ENCODE results near the gene POU5F1.
"Not testable (repeated sequence)": the region's sequence is repeated elsewhere in the genome, so short reads cannot be mapped to it uniquely, and the experiment has no call there.

POU5F1 gene

DNA sequence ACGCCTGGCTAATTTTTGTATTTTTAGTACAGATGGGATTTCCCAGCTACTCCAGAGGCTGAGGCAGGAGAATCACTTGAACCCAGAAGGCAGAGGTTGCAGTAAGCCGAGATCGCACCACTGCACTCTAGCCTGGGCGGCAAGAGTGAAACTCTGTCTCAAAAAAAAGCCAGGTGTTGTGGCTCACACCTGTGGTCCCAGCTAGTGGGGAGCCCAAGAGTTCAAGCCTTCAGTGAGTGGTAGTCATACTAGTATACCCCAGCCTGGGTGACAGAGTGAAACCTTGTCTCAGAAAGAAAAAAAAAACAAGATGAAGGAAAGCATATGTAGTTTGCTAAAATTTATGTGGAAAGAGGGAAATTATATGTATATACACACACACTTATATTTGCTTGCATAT is 20.0 kb upstream of the POU5F1 start:
- no peak for DNase-seq (ENCODE audit: low spot score)

DNA sequence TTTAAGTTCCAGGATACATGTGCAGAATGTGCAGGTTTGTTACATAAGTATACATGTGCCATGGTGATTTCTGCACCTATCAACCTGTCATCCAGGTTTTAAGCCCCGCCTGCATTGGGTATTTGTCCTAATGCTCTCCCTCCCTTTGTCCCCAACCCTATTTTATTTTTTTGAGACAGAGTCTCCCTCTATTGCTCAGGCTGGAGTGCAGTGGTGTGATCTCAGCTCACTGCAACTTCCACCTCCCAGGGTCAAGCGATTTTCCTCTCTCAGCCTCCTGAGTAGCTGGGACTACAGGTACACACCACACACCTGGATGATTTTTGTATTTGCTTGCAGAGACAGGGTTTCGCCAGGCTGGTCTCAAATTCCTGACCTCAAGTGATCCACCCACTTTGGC is 18.7 kb upstream of the POU5F1 start:
- DNase-seq (ENCODE audit: low spot score), result not testable (repeated sequence)

DNA sequence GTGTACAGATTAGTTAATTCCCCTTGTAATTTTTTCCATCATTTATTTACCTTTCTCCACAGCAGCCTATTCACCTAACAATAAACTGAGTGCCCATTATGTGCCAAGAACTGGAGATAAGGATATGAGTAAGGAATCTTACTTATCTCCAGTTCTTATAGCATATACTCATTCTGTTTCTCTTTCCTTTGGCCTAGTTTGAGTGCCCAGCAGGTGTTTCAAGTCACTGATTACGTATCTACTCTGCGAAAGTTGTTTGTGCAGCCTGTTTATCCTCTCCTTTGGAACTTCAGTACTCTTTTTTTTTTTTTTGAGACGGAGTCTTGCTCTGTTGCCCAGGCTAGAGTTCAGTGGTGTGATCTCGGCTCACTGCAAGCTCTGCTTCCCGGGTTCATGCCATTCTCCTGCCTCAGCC is 17.3 kb upstream of the POU5F1 start:
- DNase-seq (ENCODE audit: low spot score), result no peak

DNA sequence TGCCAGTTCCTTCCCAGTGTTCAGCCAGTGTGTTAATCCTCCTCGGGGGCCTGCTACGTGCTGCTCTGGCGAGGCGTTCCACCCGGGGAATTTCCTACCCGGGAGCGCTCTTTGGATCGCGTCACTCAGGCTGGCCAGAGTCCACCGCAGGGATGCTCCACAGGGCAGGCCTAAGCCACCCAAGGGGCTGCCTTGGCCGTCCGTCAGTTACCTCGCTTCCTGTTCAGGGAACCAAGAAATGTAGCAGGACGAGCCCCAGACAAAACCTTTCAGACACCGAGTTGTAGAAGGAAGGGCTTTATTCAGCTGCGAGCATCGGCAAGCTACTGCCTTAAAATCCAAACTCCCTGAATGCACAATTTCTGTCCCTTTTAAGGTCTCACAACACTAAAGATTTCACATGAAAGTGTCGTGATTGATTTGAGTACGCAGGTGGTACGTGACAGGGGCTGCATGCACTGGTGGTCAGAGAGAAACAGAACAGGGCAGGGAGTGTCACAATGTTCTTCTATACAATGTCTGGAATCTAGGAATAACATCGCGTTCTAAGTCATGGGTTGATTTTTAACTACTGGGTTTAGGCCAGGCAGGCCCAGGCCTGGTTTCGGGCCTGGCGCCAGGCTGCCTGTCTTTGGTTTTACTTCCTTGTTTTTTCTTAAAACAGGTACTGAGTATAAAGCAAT is 15.7 kb upstream of the POU5F1 start:
- no peak for DNase-seq (ENCODE audit: low spot score)

DNA sequence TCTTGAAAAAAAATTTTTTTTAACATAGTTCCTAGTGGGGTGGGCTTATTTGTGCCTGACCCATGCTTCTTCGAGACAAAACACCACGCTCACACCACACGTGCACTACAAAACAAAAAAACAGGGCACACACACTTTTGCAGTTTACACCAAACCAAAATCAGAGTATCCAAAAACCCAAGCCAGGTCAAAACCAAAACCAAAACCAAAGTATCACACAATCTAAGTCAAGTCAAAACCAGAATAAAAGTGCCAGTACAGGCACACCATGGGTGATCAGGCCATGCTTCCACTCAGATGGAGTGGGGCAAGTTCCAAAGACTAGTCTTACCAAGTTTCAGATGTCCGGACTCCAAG is 15.2 kb upstream of the POU5F1 start:
- DNase-seq (ENCODE audit: low spot score), result not testable (repeated sequence)

DNA sequence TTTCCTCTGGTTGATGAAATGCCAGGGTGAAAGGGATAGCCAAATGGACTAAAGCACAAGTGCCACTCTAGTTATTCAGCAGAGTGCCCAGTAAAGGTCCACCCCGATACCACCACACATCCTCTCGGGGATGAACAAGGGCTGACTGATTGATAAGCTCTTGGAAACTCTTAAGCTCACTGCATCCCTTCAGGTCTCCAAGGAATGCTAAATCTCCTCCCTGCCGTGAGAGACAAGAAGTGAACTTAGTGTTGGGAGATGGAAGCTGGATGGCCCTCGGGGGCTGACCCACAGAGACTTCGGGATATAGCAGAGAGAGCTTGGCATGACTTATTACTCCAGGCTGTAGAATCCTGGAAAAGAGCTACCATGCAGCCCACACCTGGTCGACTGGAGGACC is 13.4 kb upstream of the POU5F1 start:
- DNase-seq (ENCODE audit: low spot score), result not testable (repeated sequence)

DNA sequence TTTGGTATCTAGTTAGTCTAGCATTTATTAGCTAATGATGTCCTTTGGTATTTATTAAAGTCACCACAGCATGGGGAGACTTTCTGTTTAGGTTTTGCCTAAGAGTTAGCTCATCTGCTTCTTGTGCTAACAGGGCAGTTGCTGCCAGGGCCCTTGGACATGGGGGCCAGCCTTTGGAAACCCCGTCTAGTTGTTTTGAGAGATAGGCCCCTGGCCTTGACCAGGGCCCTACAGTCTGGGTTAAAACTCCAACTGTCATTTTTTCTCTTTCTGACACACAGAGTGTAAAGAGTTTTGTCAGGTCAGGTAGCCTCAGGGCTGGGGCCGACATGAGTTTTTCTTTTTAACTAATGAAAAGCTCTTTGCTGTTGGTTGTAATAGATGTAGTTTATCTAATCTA is 12.8 kb upstream of the POU5F1 start:
- DNase-seq (ENCODE audit: low spot score), result not testable (repeated sequence)

DNA sequence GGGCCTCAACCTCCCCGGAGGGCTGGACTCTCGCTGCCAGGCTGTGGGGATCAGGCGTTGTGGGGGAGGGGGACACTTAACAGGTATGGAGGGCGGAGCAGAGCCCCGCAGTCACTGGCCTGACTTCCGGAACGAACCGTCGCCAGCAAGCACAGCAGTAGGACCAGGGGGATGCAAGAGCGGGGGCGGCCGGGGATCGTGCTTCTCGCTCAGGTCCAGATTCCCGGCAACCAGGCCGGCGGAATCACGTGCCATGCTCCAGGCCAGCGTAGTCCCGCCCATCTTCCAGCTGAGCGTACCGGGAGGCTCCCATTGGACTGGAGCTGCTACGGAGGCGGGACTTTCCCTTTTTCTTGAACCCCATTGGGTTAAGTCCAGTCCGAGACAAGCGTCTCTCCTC is 10.0 kb upstream of the POU5F1 start:
- DNase-seq (ENCODE audit: low spot score), result no peak

DNA sequence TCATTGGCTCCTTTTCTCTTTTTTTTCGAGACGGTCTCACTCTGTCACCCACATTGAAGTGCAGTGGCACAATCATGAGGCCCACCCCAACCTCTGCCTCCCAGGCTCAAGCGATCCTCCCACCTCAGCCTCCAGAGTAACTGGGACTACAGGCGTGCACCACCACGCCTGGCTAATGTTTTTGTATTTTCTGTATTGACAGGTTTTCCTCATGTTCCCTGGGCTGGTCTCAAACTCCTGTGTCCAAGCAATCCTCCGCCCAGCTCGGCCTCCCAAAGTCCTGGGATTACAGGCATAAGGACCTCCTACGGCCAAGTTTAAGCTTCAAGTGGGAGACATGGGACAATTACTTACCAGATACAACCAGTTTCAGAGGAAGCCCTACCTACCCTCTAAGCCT is 9.4 kb upstream of the POU5F1 start:
- DNase-seq (ENCODE audit: low spot score), result no peak

DNA sequence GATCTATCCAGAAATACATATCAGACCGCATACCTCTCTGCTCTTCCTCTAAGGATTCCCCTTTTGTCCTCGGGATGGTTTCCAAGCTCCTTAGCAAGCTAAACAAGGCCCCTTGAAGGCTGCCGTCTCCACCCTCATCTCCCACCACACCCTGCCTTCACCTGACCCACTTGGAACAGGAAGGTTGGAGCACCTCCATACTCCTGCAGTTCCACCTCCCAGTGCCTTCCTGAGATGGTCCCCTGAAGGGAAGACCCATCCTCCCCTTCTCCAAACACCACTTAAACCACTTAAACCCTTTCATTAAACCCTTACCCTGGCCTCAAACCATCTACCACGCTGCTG is 8.5 kb upstream of the POU5F1 start:
- no peak for DNase-seq (ENCODE audit: low spot score)

DNA sequence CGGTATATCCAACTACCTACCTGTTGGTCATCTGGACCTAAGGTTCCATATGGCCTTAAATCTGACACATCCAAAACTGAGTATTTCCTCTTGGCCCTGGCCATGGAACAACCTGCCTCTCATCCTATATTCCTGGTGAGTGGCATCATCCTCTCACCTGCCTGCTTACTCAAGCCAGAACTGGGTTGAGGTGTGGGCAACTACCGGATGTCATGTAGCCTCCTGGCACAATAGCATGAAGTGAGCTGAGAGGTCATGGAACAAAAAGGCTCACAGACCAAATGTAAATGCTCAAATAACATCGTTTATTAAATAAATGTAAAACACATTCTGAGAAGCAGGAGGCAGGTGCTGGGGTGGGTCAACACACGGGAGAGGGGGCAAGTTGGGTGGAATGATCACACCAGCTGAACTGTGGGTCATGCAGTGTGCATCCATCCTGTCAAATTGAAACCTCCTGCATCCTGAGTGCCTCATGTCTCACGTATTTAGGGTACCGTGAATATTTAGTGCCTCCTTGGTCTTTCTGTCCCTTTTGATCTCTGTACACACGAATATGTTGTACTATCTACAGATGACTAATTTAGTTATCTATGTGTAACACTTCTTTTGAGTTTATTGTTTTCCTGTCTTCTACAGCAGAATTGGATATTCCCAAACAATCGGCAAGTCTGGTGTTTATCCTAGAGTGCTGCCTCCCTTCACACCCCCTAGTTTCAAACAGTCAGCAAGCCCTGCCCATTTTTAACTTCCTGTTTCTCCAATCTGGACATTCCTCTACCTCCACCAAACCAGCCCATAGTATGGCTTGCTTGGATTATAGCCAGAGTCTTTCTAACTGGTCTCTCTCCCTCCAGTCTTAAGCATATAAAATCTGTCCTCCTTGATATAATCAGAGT is 7.9 kb upstream of the POU5F1 start:
- DNase-seq (ENCODE audit: low spot score), result no peak

DNA sequence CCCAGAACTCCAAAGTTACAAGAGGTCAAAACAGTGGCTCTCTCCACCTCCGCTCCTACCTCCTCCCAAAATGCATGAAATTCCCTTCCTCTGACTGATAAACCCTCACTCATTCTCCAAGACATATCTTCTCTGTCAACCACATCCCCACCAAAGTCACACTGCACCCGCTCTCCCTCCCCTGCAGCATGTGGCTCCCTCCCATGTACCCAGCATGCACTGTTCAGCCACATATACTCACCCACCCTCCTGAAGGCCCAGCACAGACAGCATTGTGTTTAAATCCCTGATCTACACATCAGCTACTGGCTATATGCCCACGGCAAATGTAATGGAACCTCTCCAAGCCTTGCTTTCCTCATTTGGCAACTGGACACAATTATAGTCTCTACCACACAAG is 5.5 kb upstream of the POU5F1 start:
- no peak for DNase-seq (ENCODE audit: low spot score)

DNA sequence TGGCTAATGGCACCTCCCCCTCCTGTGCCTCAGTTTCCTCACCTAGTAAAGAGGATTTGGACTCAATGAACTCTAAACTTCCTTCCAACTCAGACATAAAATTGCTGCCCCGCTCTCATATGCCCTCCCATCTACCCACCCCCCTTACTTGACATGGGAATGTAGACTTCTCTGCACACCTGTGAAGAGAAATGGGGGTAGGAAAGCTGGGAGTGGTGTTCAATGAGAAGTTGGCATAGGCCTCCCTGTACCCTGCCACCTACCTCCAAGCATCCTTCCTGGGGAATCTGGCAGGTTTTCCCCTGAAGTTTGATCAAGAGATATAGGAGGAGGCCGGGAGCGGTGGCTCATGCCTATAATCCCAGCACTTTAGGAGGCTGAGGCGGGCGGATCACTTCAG is 3.9 kb upstream of the POU5F1 start:
- no peak for DNase-seq (ENCODE audit: low spot score)

DNA sequence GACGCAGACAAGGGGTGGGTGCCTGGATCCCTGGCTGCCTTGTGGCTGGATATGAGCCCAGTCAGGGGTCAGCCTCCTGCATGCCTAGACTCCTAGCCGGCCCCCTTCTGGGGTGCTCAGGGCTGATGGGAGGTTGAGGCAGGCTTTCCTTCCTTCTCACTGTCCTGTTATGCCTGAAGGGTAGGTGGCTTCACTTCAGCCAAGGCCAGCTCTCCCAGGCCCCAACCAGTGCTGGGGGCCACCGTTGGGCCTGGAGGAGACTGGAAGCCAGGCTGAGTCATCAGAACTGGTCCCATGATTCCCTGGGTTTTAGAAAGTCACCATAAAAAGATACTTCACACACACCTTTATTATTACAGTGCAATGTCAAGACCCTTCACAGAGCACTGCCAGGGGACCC is 2.9 kb upstream of the POU5F1 start:
- no peak for DNase-seq (ENCODE audit: low spot score)

DNA sequence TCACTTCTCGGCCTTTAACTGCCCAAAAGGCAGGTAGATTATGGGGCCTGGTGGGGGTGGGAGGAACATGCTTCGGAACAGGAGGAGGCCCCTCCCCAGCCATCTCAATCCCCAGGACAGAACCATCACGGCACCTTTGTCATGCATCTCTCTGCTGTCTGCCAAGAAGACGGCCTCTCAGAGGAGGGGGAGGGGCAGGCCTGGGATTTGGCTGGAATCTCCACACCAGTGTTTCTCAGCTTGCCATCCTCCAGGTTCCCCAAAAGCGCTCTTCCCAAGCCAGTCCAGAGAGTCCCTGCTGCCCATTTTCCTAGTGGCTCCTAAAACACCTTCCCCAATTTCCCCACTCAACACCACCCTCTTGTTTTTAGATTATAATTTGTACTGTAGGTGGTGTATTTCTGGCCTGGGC is 2.5 kb upstream of the POU5F1 start:
- DNase-seq (ENCODE audit: low spot score), result no peak

DNA sequence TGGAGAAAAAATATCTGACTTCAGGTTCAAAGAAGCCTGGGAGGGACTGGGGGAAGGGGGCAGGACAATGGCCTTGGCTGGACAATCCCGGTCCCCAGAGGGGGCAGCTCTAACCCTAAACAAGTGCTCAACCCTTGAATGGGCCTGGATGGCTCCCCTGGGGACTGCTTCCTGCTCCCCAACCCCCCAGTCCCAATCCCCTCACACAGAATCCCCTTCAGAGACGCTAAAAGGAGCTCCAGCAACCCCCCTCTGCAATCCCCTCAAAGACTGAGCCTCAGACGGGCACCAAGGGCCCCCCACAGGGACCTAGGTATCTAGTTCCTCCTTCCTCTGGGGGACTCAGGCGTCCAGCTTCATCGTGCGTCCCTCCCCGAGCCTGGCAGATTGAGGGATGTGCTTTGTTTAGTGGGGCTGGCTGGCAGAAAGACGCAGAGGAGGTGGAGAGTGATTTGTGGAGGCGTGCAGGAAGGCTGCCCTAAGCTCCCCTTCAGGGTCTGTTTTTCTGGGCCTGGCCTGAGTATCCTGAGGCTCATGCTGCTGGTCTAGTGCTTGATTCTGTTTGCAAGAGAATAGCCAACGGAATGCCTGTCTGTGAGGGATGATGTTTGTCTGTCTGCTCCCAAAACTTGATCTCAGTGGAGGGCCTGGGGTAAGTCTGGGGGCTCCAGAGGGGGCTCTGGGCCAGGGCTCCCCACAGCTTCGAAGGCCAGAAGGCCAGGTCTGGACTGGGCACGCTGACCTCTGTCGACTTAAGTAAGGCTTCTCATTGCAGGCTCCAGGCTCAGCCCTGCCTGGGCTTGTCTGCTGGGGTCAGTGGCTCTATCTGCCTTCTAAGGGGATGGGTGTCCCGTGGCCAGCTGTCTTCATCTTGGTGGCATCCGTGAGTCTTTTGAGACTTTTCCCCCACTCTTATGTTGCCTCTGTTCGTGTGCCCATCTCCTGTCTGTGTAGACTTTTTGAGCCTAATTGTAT is 1.7 kb upstream of the POU5F1 start:
- DNase-seq (ENCODE audit: low spot score), result no peak

DNA sequence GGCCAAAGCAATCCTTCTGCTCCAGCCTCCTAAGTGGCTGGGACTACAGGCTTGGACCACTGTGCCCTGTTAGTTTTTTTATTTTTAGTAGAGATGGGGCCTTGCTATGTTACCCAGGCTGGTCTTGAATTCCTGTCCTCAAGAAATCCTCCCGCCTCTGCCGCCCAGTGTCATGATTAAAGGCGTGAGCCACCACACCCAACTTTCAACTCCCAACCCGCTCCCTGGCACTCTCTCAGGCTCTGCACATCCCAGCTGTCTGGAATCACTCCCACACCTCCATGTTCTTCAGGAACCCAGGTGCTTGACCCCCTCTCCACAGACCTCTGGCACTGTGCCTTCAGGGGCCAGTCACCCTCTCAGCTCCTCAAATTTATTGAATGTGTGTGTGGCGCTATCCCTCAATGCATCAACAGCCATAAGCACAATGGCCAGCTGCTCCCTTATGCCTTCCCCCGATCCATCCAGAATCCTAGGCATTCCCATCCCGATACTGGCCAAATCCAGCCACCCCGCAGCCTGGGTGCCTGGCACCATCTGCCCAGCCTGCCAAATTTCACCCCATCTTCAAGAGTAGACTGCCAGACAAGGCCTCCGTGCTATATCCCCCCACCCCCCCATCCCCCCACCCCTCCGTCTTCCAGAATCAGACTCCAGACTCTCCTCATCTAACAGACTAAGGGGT is 647 bp upstream of the POU5F1 start:
- no peak for DNase-seq (ENCODE audit: low spot score)

DNA sequence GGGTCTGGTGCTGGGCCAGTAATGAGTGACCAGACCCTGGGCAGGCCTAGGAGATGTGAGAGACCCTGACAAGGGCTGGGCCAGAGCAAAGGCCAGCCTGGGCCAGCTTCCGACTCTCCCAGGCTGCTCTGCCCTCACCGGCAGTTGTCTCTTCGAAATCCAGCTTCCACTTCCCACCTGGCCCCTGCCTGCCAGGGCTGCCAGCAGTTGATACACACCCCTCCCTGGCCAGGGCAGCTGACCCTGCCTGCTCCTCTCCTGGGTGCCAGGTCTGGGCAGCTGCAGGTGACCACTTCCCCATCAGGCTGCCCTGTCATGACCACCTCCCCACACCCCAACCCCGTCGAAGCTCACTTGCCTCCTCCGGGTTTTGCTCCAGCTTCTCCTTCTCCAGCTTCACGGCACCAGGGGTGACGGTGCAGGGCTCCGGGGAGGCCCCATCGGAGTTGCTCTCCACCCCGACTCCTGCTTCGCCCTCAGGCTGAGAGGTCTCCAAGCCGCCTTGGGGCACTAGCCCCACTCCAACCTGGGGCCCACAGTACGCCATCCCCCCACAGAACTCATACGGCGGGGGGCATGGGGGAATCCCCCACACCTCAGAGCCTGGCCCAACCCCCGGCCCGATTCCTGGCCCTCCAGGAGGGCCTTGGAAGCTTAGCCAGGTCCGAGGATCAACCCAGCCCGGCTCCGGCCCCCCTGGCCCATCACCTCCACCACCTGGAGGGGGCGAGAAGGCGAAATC is 453 bp downstream of the POU5F1 start:
- not testable (repeated sequence) for DNase-seq (ENCODE audit: low spot score)

DNA sequence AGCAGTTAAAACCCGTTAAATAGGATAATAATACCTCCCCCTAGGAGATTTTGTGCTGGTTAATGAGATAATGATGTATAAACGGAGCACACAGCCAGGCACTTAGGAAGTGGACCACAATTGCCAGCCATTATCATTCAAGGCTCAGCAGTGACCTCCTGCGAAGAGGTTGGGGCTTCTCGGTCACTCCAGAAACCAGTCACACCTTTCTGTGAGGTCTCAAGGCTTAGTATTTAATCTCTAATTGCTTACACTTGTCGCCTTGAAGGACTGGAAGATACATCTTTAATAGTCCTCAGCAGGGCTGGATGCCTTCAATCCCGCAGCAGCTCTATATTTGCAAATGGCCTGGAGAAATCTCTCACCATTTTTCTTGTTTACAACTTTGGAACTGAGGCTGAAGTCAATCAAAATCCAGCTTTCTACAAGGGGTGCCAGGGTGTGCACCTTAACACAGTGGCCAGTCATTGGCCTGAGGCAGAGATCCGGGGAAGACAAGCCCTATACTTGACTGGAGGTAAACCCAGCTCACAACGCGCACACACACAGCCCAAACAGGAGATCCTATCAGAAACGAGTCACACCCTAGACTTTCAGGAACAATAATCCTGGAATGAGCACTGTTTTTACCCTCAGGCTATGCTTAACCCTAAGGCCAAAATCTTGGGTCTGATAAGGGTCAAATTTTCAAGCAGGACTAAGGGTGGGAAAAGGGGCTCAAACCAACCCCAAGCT is 1.2 kb downstream of the POU5F1 start:
- no peak for DNase-seq (ENCODE audit: low spot score)

DNA sequence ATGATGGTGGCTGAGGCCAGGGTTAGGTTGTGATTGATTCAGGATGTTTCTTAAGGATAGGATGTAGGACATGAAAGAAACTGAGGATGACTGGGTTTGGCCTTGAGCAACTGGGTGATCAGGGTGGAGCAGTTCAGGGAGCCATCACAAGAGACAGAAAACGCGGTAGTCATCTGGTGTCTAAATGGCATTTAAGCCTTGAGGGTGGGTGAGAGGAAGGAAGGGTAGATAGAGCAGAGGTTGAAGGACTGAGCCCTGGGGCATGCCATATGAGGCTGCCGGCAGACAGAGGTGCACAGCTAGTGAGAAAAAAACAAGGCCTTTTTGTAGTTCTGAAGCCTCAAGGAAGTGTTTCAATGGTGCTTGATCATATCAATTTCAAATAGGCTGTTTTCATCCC is 1.9 kb downstream of the POU5F1 start:
- DNase-seq (ENCODE audit: low spot score), result no peak

DNA sequence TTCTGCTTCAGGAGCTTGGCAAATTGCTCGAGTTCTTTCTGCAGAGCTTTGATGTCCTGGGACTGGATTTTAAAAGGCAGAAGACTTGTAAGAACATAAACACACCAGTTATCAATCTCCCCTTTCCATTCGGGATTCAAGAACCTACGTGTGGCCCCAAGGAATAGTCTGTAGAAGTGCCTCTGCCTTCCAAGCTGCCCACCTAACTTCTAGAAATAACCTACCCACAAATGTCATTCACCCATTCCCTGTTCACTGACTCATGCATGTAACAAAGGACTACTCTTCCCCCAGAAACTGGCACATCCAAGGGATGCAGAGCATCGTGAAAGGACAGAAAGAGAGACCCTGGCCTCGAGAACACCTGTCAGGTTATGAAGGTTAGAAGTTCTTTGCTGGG is 4.5 kb downstream of the POU5F1 start:
- DNase-seq (ENCODE audit: low spot score), result no peak

Measured in left forelimb (tissue), 1 donor.